Mucosa of stomach (tissue), 1 donor: Measurements from ENCODE around the gene CCDC144A.
"Not testable (repeated sequence)": the region's sequence is repeated elsewhere in the genome, so short reads cannot be mapped to it uniquely, and the experiment has no call there.

Source experiments
- H3K27me3 ChIP-seq: one replicate; pipeline ENCODE4 v1.7.0; 2013; ENCODE audit warnings: mild to moderate bottlenecking, low read length; ENCODE audit not compliant: control insufficient read depth, insufficient read depth
- H3K36me3 ChIP-seq: one replicate; pipeline ENCODE4 v1.7.0; 2013; ENCODE audit warnings: low read length; ENCODE audit not compliant: control insufficient read depth, insufficient read depth
- H3K4me1 ChIP-seq: one replicate; pipeline ENCODE4 v1.7.0; 2013; ENCODE audit warnings: mild to moderate bottlenecking, low read length; ENCODE audit not compliant: control insufficient read depth, insufficient read depth
- H3K4me3 ChIP-seq: one replicate; pipeline ENCODE4 v1.7.0; 2013; ENCODE audit warnings: low read length
- H3K9ac ChIP-seq: one replicate; pipeline ENCODE4 v1.7.0; 2013; ENCODE audit warnings: mild to moderate bottlenecking, low read length, moderate library complexity
- H3K9me3 ChIP-seq: one replicate; pipeline ENCODE4 v1.7.0; 2013; ENCODE audit warnings: mild to moderate bottlenecking, low read length, moderate library complexity; ENCODE audit not compliant: control insufficient read depth
- donor health status: Pancreatic carcinoma.

Gene CCDC144A

GRCh38 chr17:16814439-16814838, 124.4 kb downstream of the CCDC144A start:
- no peak overlapping the region for H3K9ac ChIP-seq

GRCh38 chr17:16817201-16817600, 127.2 kb downstream of the CCDC144A start:
- Histone ChIP-seq H3K9me3 (no peaks in the 10 kb centered on the region), H3K36me3 (no peaks in the 10 kb centered on the region), H3K4me3 (no peak overlapping the region), H3K4me1 (peaks cover 4% of the 10 kb centered on the region), H3K9ac (no peak overlapping the region), H3K27me3 (no peaks in the 10 kb centered on the region)

More at GRCh38 chr17:16814439-16814838, 124.4 kb downstream of the CCDC144A start:
- Histone ChIP-seq H3K9me3 (no peaks in the 10 kb centered on the region), H3K27me3 (no peaks in the 10 kb centered on the region), H3K4me3 (no peak overlapping the region), H3K4me1 (no peaks in the 10 kb centered on the region), H3K36me3 (no peaks in the 10 kb centered on the region)

- H3K4me1 ChIP-seq, H3K4me3 ChIP-seq, H3K27me3 ChIP-seq, H3K36me3 ChIP-seq, H3K9ac ChIP-seq, H3K9me3 ChIP-seq: not testable (repeated sequence)
Measured at GRCh38 chr17:16817940-16818339, 127.9 kb downstream of the CCDC144A start.

- Histone ChIP-seq H3K4me3 (no peak overlapping the region), H3K36me3 (no peaks in the 10 kb centered on the region), H3K9ac (no peak overlapping the region), H3K27me3 (no peaks in the 10 kb centered on the region), H3K4me1 (peaks cover 4% of the 10 kb centered on the region), H3K9me3 (no peaks in the 10 kb centered on the region)
Measured at GRCh38 chr17:16818340-16818739, 128.3 kb downstream of the CCDC144A start.

GRCh38 chr17:16818821-16819683, 129.0 kb downstream of the CCDC144A start:
- peaks cover 4% of the 10 kb centered on the region for H3K4me1 ChIP-seq
- no peaks in the 10 kb centered on the region for H3K27me3 ChIP-seq
- H3K4me3 ChIP-seq = no peak overlapping the region
- no peak overlapping the region for H3K9ac ChIP-seq
- no peaks in the 10 kb centered on the region for H3K9me3 ChIP-seq
- no peaks in the 10 kb centered on the region for H3K36me3 ChIP-seq

- no peaks in the 10 kb centered on the region for H3K36me3 ChIP-seq
- no peak overlapping the region for H3K4me3 ChIP-seq
- no peak overlapping the region for H3K9ac ChIP-seq
- H3K4me1 ChIP-seq = peaks cover 4% of the 10 kb centered on the region
- H3K9me3 ChIP-seq = no peaks in the 10 kb centered on the region
- no peaks in the 10 kb centered on the region for H3K27me3 ChIP-seq
Measured at GRCh38 chr17:16820161-16820877, 130.3 kb downstream of the CCDC144A start.

GRCh38 chr17:16820979-16821543, 131.0 kb downstream of the CCDC144A start:
- no peaks in the 10 kb centered on the region for H3K36me3 ChIP-seq
- no peak overlapping the region for H3K9ac ChIP-seq
- no peaks in the 10 kb centered on the region for H3K27me3 ChIP-seq
- peaks cover 4% of the 10 kb centered on the region for H3K4me1 ChIP-seq
- H3K4me3 ChIP-seq = no peak overlapping the region
- no peaks in the 10 kb centered on the region for H3K9me3 ChIP-seq

GRCh38 chr17:16822133-16822532, 132.1 kb downstream of the CCDC144A start:
- not testable (repeated sequence) for H3K4me1 ChIP-seq, H3K36me3 ChIP-seq, H3K4me3 ChIP-seq, H3K9ac ChIP-seq, H3K9me3 ChIP-seq, H3K27me3 ChIP-seq

GRCh38 chr17:16823768-16824406, 133.8 kb downstream of the CCDC144A start:
- not testable (repeated sequence) for H3K9ac ChIP-seq, H3K4me1 ChIP-seq, H3K9me3 ChIP-seq, H3K4me3 ChIP-seq, H3K27me3 ChIP-seq, H3K36me3 ChIP-seq
